ENCODE data around the gene IL7R.

IL7R gene

DNA sequence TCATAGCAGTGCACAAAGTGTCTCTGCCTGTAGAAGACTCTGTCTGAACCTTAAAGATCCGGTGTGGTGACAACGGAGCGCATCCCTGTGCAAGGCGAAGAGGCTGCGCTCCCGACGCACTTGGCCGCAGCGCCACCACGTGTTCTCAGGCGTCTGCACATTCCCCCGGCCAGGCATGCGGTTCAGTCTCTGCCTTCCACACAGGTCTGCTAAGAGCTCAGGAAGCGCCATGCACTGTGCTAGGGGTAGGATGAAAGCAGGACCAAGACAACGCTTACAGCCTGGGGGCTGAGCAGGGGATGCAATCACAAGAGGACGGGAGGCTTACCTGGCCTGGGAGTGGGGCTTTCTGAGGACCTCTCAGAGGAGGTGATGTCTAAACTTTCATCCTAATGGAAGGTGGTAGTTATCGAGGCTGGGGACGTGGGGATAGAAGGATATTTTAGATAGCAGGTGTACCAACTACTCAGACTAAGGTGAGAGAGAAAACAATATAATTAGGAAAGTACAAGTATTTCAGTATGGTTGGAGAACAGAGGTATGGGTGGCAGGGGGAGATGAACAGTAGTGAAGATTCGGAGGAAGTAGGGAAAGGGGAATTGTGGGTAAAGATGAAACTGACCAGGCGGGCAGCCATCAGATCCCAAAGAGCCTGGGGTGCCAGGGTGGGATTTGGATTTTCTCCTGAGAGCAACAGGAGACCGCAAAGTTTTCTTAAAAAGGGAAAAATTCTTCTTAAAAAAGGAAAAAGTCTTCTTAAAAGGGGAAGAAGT, 68.4 kb downstream of the IL7R start:
- no peaks in the 10 kb centered on the region for H3K36me3 ChIP-seq (ENCODE audit: insufficient read depth, low read length)
- no peaks in the 10 kb centered on the region for H3K9me3 ChIP-seq (ENCODE audit: control insufficient read depth, insufficient read depth, low read length)
- H3K4me1 ChIP-seq (ENCODE audit: insufficient read depth, low read length): no peaks in the 10 kb centered on the region
- no peak overlapping the region for H3K9ac ChIP-seq (ENCODE audit: low read depth, low read length)

DNA sequence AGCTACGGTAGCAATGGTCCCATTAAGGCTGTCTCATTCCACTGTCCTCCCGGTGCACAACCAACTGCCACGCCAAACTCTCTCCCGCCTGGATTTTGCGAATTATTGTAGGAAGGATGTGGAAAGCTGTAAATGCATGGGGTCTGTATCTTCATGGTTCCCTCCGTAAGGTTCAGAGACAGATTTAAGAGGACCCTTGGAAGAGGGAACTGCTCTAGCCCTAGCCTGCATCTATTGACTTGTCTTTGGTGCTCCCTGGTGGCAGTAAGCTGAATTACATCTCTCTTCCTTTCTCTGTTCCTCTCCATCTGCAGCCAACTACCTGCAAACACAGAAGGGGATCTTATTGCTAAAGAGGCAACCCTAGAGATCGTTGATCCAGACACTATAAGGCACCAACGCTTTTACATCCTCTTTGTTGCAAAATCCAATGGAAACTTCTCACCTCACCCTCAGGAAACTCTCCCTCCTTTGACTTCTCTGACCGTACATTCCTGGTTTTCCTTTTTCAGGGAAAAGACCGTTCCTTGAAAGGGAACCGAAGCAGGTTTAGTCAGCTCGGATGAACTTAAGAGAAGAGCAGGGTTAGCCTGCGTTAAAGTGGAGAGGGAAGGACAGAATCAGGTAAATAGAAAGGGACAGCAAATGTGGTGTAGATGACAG, 69.8 kb downstream of the IL7R start:
- no peaks in the 10 kb centered on the region for H3K9me3 ChIP-seq (ENCODE audit: control insufficient read depth, insufficient read depth, low read length)
- no peaks in the 10 kb centered on the region for H3K4me1 ChIP-seq (ENCODE audit: insufficient read depth, low read length)
- H3K9ac ChIP-seq (ENCODE audit: low read depth, low read length): no peak overlapping the region
- H3K36me3 ChIP-seq (ENCODE audit: insufficient read depth, low read length): no peaks in the 10 kb centered on the region

All from ES-I3 (cell line).